Heart left ventricle (tissue), 16 donors: ENCODE measurements around the gene RAB36. TPM values are rescaled to one million over a fixed set of nuclear protein-coding genes. Genes with fewer than 3 reads are reported as not detected.

ENCODE experiments used
- ATAC-seq, 4 donors: fragments of 200-7000 bp; cut with Tn5 transposase; one replicate each; pipeline ENCODE4 v1.9.1; 2020 to 2022; ENCODE audit warnings: moderate library complexity in 4 of 4, mild to moderate bottlenecking in 3 of 4, moderate number of reproducible peaks in 1 of 4
- DNase-seq, 5 donors: peaks; one replicate each; pipeline ENCODE4 v3.0.0-alpha.2; 2020
- H3K27ac ChIP-seq, 12 donors: fragments of 200-600 bp; sonication (generic) in 4 of 12; one replicate each; pipeline versions ENCODE4 v1.5.0 to v1.8.0; 2016 to 2022; ENCODE audit warnings: mild to moderate bottlenecking in 2 of 12
- H3K27me3 ChIP-seq, 9 donors: fragments of 200-600 bp; sonication (generic) in 2 of 9; one replicate each; pipeline versions ENCODE4 v1.5.1 to v1.8.0; 2016 to 2022; ENCODE audit warnings: mild to moderate bottlenecking in 3 of 9
- H3K36me3 ChIP-seq, 9 donors: fragments of 200-600 bp; sonication (generic) in 2 of 9; one replicate each; pipeline versions ENCODE4 v1.5.0 to v1.8.0; 2018 to 2022; ENCODE audit warnings: mild to moderate bottlenecking in 2 of 9
- H3K4me1 ChIP-seq, 12 donors: fragments of 200-600 bp; sonication (generic) in 4 of 12; one replicate each; pipeline versions ENCODE4 v1.5.0 to v1.8.0; 2016 to 2022; ENCODE audit warnings: mild to moderate bottlenecking in 3 of 12
- H3K4me3 ChIP-seq, 12 donors: fragments of 200-600 bp; sonication (generic) in 4 of 12; one replicate each; pipeline versions ENCODE4 v1.5.0 to v1.8.0; 2017 to 2022; ENCODE audit warnings: mild to moderate bottlenecking in 9 of 12, moderate library complexity in 4 of 12
- H3K9me3 ChIP-seq, 12 donors: fragments of 200-600 bp; sonication (generic) in 4 of 12; one replicate each; pipeline versions ENCODE4 v1.5.0 to v1.8.0; 2016 to 2022; ENCODE audit warnings: mild to moderate bottlenecking in 1 of 12
- CTCF ChIP-seq, 12 donors: fragments of 200-600 bp; sonication (generic) in 4 of 12; IDR thresholded peaks; one replicate each; pipeline versions ENCODE4 v1.5.0 to v1.8.0; 2018 to 2022; ENCODE audit warnings: antibody characterized with exemption in 12 of 12, mild to moderate bottlenecking in 5 of 12
- POLR2A ChIP-seq, 2 donors: fragments of 450-650 bp; IDR thresholded peaks; one replicate each; pipeline ENCODE4 v1.6.1; 2017; ENCODE audit warnings: antibody characterized with exemption in 2 of 2, mild to moderate bottlenecking in 2 of 2, moderate library complexity in 2 of 2
- WGBS, 4 donors: extraction: QIAGEN DNeasy Blood & Tissue Kit in 2 of 4; methylation state at CpG; one replicate each; pipeline versions ENCODE4 v1.1.5 to v1.1.7; 2013 to 2018; 5-methylcytosine and 5-hydroxymethylcytosine counted together
- intact Hi-C, 10 donors: fragments of 100-400 bp; cut with DNase I; formaldehyde crosslinking; loops; one replicate each; pipeline versions ENCODE4 v1.11.1 to v1.14.2; 2022
- polyA plus RNA-seq, 2 donors: library from polyadenylated mRNA; stranded (reverse); fragments of 200-250 nt; gene quantifications; one replicate each; pipeline ENCODE4 v1.2.3, GENCODE V29; 2013
- total RNA-seq, 9 donors: library from RNA; depleted of rRNA in 2 of 9; stranded (reverse); fragments of >200 nt in 2 of 9; fragmentation: NEBNext Ultra II Directional in 3 of 9; extraction: Animal tissue kit (Norgen Biotek cat#: 25700) in 3 of 9; gene quantifications; one replicate each; pipeline versions ENCODE4 v1.1.0 to v1.2.4, GENCODE V29; 2016 to 2023
- donor health status: ischemic (EF 13 %, LVEDD 7.1; RV severe dilation, severe dysfunction).
- donor health status: healthy with polysubstance abuse.
- donor health status: DM: no; HTN: yes; CAD: no.
- donor health status: DM: no; HTN: no; CAD: no.
- donor health status: ischemic (EF 25% LVEDD 6.9; RV normal size, moderate dysfunction).
- donor health status: ischemic (EF 25% LVEDD 5.7; RV mildly dilated, moderate dysfunction).
- donor health status: healthy.
- donor health status: DM: yes; HTN: yes; CAD: no.
- donor health status: ischemic (EF 35%, LVEDD 5.7; RV mildly dilated, moderate dysfunction).
- donor health status: nonischemic (EF 11% LVEDD 7.7; RV severe dilation, severe dysfunction).
- donor health status: DM: yes; HTN: yes; CAD: no.
- donor health status: PGD.
- donor health status: ischemic (EF 29% LVEDD 5.4; RV normal size, mild dysfunction).
- donor health status: nonischemic (EF 23%, LVEDD 6.1; RV moderate dilation, normal function).

The RAB36 gene
- total and polyA plus RNA-seq, 11 donors = 0.11 to 3.2 (median 0.54) TPM

DNA sequence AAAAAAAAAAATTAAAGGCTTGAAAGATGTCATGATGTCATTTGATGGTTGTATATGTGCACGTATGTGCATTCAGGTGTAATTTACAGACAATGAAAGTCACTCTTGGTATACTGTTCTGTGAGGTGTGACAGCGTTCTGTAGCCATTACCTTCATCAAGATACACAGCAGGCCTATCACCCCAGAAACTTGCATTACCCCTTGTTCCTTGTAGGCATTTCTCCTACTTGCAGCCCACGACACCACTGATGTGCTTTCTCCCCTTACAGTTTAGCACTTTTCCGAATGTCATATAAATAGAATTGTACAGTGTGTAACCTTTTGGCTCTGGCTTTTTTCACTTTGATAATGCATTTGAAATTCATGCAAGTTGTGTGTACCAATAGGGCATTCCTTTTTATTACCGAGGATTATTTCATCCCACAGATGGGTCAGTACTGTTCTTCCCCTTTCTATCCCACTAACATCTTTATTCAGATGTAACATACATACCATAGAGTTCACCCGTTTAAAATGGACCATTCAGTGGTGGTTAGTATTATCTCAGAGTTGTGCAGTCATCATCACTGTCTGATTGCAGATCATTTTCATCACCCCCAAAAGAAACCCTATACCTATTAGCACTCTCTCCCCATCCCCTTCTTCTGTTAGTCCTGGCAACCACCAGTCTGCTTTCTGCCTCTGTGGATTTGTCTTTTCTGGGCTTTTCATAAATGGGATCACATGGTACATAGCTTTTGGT lies 65.3 kb downstream of the RAB36 start:
- ATAC-seq = no peak
- intact Hi-C loops = no loop called here
- H3K27me3 ChIP-seq = no peaks in the 10 kb centered on the region
- H3K4me3 ChIP-seq = no peak overlapping the region
- H3K36me3 ChIP-seq = no peaks in the 10 kb centered on the region
- DNase-seq = no peak
- no peak overlapping the region for H3K27ac ChIP-seq
- no peak for TF ChIP-seq POLR2A (IDR thresholded peaks at IDR 0.05)
- no peak for TF ChIP-seq CTCF (IDR thresholded peaks at IDR 0.05)
- peaks cover 4 to 50% (median 29%) of the 10 kb centered on the region in 12 donors for H3K4me1 ChIP-seq
- H3K9me3 ChIP-seq = no peaks in the 10 kb centered on the region
- 65 to 74% (median 69%) methylated on average over 6 of the region's 6 CpGs for WGBS, 4 donors

GRCh38 chr22:23211622-23212021 lies 66.3 kb downstream of the RAB36 start:
- WGBS, 4 donors = 96 to 99% (median 98%) methylated on average over 3 of the region's 3 CpGs
- Histone ChIP-seq H3K4me1 (peaks cover 7 to 54% (median 35%) of the 10 kb centered on the region in 12 donors), H3K9me3 (no peaks in the 10 kb centered on the region), H3K36me3 (no peaks in the 10 kb centered on the region), H3K27ac (no peak overlapping the region), H3K27me3 (no peaks in the 10 kb centered on the region), H3K4me3 (no peak overlapping the region)
- ATAC-seq (no peak), DNase-seq (no peak)
- intact Hi-C loops = no loop called here
- no peak for TF ChIP-seq POLR2A (IDR thresholded peaks at IDR 0.05)
- no peak for TF ChIP-seq CTCF (IDR thresholded peaks at IDR 0.05)

GRCh38 chr22:23212061-23213021 lies 67.1 kb downstream of the RAB36 start:
- ATAC-seq = no peak
- no peaks in the 10 kb centered on the region for H3K36me3 ChIP-seq
- H3K4me1 ChIP-seq = peaks cover 10 to 61% (median 42%) of the 10 kb centered on the region in 12 donors
- H3K4me3 ChIP-seq = no peak overlapping the region
- DNase-seq = no peak
- TF ChIP-seq POLR2A (IDR thresholded peaks at IDR 0.05) = no peak
- no peak for TF ChIP-seq CTCF (IDR thresholded peaks at IDR 0.05)
- no peaks in the 10 kb centered on the region for H3K9me3 ChIP-seq
- intact Hi-C loops = no loop called here
- H3K27ac ChIP-seq = no peak overlapping the region
- 83 to 92% (median 87%) methylated on average over 10 of the region's 10 CpGs for WGBS, 4 donors
- no peaks in the 10 kb centered on the region for H3K27me3 ChIP-seq

GRCh38 chr22:23213022-23213555 lies 67.8 kb downstream of the RAB36 start:
- H3K4me3 ChIP-seq = no peak overlapping the region
- H3K9me3 ChIP-seq = no peaks in the 10 kb centered on the region
- 93 to 97% (median 94%) methylated on average over 11 to 13 of the region's 13 CpGs for WGBS, 4 donors
- no peak for DNase-seq
- peaks cover 13 to 69% (median 48%) of the 10 kb centered on the region in 12 donors for H3K4me1 ChIP-seq
- no peak overlapping the region for H3K27ac ChIP-seq
- no peaks in the 10 kb centered on the region for H3K36me3 ChIP-seq
- TF ChIP-seq CTCF (IDR thresholded peaks at IDR 0.05) = no peak
- no peak for TF ChIP-seq POLR2A (IDR thresholded peaks at IDR 0.05)
- ATAC-seq = no peak
- intact Hi-C loops = no loop called here
- no peaks in the 10 kb centered on the region for H3K27me3 ChIP-seq
